Measurements from ENCODE around the gene KRT74. TPM values are rescaled to one million over a fixed set of nuclear protein-coding genes. Genes with fewer than 3 reads are reported as not detected.

Gene KRT74
- total and polyA plus RNA-seq, 2 of the 13 experiments (the other 11 are each of a cell fraction or from before 2014, with no cell fraction given), result not detected

- H3K9ac ChIP-seq (ENCODE audit: insufficient read depth, low read depth, low read length), result no peak overlapping the region
- H3K4me3 ChIP-seq (replicated peaks in 1 of 3; ENCODE audit: insufficient read depth in 1 of 3, low read depth in 2 of 3, low read length in 3 of 3), result no peak overlapping the region
- no peaks in the 10 kb centered on the region for H3K79me2 ChIP-seq (ENCODE audit: insufficient read depth, low read length)
- intact Hi-C loops (cut with micrococcal nuclease; ENCODE audit: unreplicated experiment), result no loop called here
- no peak overlapping the region for H2AFZ ChIP-seq (ENCODE audit: low read length)
- no peak overlapping the region for H3K4me2 ChIP-seq (ENCODE audit: low read depth, low read length)
- no peaks in the 10 kb centered on the region for H3K9me3 ChIP-seq (ENCODE audit: low read length)
- peaks cover 3 to 5% of the 10 kb centered on the region in 2 experiments; a peak in 2 of 5 replicates for H3K27me3 ChIP-seq (ENCODE audit: control insufficient read depth in 1 of 2, insufficient read depth in 2 of 2, low read length in 2 of 2)
- H3K27ac ChIP-seq (ENCODE audit: extremely low read length, insufficient read depth, low read length), result no peak overlapping the region
- CTCF ChIA-PET (ENCODE audit: low intra/inter-chr PET ratio, low total read pairs), result no interaction called here
- FAIRE-seq, result no peak
- H3K4me1 ChIP-seq (ENCODE audit: insufficient read depth, low read length), result no peaks in the 10 kb centered on the region
- no peaks in the 10 kb centered on the region for H3K36me3 ChIP-seq (replicated peaks in 1 of 2; ENCODE audit: control insufficient read depth in 1 of 2, insufficient read depth in 2 of 2, low read length in 2 of 2)
- DNase-seq (ENCODE audit: low spot score), result no peak
- no peak for ATAC-seq
- in situ Hi-C loops (cut with HindIII; ENCODE audit: extremely low pct_ligation_motif_present, low pct_unique_long_range_greater_than_20kb), result loop anchor here (25.0 kb wide), 1 partner anchor 405 kb away; no protein-coding TSS in a partner anchor
- POLR2A ChIA-PET, result no interaction called here
- H4K20me1 ChIP-seq (ENCODE audit: insufficient read depth, low read length), result no peaks in the 10 kb centered on the region
- no TSS peak for BruUV-seq (replicated peaks)
- TF ChIP-seq FIP1L1 (IDR thresholded peaks at IDR 0.05; ENCODE audit: borderline replicate concordance, insufficient read depth, low read depth, low read length) (no peak), ZNF329 (CRISPR knock-in tag; IDR thresholded peaks at IDR 0.05; ENCODE audit: low read depth) (no peak), SCMH1 (CRISPR knock-in tag; IDR thresholded peaks at IDR 0.05; ENCODE audit: borderline replicate concordance) (no peak), HOXA3 (CRISPR knock-in tag; IDR thresholded peaks at IDR 0.05) (no peak), ZMYM3 (CRISPR knock-in tag; IDR thresholded peaks at IDR 0.05) (no peak), GLI4 (CRISPR knock-in tag; IDR thresholded peaks at IDR 0.05; ENCODE audit: borderline replicate concordance) (no peak), PTBP1 (IDR thresholded peaks at IDR 0.05; ENCODE audit: low read depth, low read length, poor library complexity, severe bottlenecking) (no peak), HOMEZ (CRISPR knock-in tag; IDR thresholded peaks at IDR 0.05; ENCODE audit: low read depth) (no peak), ZSCAN31 (CRISPR knock-in tag; IDR thresholded peaks at IDR 0.05; ENCODE audit: low read depth) (no peak), DNMT3B (CRISPR knock-in tag; conservative IDR thresholded peaks at IDR 0.05) (no peak), ZNF646 (CRISPR knock-in tag; IDR thresholded peaks at IDR 0.05) (no peak), RARG (CRISPR knock-in tag; IDR thresholded peaks at IDR 0.05; ENCODE audit: low read depth) (no peak)
- TF ChIP-seq, protein P1, sequence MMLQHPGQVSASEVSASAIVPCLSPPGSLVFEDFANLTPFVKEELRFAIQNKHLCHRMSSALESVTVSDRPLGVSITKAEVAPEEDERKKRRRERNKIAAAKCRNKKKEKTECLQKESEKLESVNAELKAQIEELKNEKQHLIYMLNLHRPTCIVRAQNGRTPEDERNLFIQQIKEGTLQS (CRISPR knock-in tag; IDR thresholded peaks at IDR 0.05), result no peak
- TF ChIP-seq, protein P2, sequence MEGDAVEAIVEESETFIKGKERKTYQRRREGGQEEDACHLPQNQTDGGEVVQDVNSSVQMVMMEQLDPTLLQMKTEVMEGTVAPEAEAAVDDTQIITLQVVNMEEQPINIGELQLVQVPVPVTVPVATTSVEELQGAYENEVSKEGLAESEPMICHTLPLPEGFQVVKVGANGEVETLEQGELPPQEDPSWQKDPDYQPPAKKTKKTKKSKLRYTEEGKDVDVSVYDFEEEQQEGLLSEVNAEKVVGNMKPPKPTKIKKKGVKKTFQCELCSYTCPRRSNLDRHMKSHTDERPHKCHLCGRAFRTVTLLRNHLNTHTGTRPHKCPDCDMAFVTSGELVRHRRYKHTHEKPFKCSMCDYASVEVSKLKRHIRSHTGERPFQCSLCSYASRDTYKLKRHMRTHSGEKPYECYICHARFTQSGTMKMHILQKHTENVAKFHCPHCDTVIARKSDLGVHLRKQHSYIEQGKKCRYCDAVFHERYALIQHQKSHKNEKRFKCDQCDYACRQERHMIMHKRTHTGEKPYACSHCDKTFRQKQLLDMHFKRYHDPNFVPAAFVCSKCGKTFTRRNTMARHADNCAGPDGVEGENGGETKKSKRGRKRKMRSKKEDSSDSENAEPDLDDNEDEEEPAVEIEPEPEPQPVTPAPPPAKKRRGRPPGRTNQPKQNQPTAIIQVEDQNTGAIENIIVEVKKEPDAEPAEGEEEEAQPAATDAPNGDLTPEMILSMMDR (CRISPR knock-in tag; IDR thresholded peaks at IDR 0.05), result no peak
Measured at GRCh38 chr12:52542157-52542556, 31.5 kb downstream of the KRT74 start.

Data from HepG2 (cell line).